HG03520 (cell line): Measurements from ENCODE around the gene SUMO3.

Experiments used
- ATAC-seq: cut with Tn5 transposase; IDR thresholded peaks from one replicate; pipeline ENCODE4 v1.9.1; 2021; ENCODE audit warnings: mild to moderate bottlenecking, moderate library complexity; ENCODE audit not compliant: unreplicated experiment

The SUMO3 gene

GRCh38 chr21:44780767-44781459, 36.9 kb downstream of the SUMO3 start:
- ATAC-seq: no peak

DNA sequence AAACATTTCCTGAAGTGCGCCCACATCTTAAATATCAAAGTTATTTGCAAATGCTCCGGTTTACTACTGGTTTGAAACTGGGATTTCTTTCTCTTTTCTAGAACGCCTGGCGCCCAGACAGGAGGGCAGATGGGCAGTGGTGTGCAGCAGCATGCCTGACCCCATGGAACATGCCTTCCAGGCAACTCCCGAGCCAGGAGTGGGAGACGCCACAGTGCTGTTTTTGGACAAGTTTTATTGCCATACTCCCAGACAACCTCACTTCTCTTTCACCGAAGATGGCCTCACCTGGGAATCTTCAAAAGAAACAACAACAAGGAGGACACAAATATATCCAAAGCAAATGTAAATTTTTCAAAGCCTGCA, 37.7 kb downstream of the SUMO3 start:
- no peak for ATAC-seq

DNA sequence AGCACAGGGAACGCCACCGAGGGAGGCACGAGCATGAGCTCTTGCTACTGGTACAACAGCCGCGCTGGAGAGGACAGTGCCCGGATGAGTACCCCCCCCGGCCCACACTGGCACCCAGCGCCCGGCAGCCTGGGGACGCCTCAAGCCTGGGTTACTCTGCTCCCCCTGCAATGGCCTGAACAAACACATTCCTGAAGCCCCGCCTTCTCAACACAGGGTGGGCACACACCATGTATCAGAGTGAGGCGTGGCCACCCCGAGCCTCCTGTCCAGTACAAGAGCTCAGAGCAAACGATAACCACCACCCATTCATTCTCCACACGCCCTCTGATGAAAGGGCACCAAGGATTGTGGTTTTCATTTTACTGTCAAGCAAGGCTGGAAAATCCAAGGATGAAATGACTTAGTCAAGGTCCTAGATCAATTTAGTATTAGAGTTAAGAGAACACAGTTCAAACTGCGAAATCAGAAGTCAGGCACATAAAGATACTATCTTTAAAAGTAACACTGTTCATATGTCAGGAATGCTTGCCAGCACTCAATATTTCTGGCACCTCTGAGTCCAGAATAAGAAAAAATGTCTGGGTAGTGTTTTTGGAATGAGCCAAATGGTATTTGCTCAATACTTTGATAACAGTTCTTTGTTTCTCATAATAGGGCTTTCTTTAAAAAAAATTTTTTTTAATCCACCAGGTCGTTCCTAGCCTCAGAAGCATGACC, 38.3 kb downstream of the SUMO3 start:
- ATAC-seq: no peak

DNA sequence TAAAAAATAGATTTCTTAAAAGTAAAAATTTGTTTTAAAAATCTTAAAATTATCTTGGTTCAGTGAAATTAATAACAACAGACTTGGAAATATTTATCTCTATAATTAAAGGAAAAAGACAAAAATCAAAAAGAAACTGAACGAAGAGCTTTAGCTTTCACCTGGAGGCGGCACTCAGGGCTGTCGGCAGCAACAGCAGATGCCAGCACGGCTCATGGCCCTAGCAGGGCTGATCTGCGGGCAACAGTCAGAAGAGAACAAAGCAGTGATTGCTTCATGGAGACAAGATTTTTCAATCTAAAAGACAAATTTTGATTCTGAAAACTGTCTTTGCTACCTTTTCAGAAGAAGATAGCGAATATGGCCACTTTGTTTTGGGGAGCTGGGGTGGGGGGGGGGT, 38.9 kb downstream of the SUMO3 start:
- ATAC-seq: no peak

DNA sequence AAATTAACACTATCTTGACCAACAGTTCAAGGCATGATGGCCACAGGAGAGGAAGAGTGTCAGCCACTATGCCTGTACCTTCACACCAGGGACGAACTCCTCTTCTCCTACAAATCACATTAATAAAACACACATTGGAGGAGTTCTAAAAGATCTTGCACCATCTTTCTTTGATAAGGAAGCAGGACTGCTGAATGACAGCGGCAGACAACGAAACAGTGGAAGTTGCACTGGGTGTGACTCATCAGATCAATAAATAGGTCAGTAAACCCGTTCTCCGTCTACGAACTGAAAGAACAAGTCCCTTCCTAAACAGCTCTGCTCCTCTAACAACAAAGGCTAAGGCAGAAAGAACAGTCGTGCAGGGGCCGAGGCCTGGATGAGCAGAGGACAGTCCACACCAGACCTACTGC, 39.4 kb downstream of the SUMO3 start:
- no peak for ATAC-seq

GRCh38 chr21:44778094-44778493, 39.8 kb downstream of the SUMO3 start:
- ATAC-seq: no peak

GRCh38 chr21:44774972-44775371, 42.9 kb downstream of the SUMO3 start:
- no peak for ATAC-seq

GRCh38 chr21:44773291-44773932, 44.5 kb downstream of the SUMO3 start:
- ATAC-seq: no peak

DNA sequence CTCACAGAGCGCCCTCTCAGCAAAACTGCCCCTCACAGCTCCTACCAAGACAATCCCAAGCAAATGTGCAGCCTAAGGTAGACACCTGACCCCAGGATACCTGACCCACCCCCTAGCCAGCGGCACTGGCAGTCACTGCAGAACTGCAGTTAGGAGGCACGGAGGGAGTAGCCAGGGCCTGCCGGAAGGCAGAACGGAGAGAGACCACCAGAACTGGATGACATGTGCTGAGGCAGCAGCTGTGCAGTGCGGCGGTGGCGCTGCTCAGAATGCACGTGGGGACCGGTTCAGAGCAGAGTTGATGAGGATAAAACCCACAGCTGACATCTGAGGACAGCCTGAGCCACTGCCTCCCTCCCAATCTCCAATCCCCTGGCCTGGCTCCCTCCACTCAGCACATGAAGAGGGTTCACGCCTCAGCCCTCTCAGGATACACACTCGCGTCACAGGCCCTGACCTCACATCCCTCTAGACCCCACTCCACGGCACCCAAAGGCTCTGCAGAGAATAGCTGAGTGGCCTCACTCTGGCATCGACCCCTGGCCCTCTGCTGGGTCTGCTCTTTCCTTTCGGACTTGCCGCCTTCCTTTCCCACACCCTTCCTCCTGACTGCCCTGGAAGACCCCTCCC, 45.9 kb downstream of the SUMO3 start:
- no peak for ATAC-seq

DNA sequence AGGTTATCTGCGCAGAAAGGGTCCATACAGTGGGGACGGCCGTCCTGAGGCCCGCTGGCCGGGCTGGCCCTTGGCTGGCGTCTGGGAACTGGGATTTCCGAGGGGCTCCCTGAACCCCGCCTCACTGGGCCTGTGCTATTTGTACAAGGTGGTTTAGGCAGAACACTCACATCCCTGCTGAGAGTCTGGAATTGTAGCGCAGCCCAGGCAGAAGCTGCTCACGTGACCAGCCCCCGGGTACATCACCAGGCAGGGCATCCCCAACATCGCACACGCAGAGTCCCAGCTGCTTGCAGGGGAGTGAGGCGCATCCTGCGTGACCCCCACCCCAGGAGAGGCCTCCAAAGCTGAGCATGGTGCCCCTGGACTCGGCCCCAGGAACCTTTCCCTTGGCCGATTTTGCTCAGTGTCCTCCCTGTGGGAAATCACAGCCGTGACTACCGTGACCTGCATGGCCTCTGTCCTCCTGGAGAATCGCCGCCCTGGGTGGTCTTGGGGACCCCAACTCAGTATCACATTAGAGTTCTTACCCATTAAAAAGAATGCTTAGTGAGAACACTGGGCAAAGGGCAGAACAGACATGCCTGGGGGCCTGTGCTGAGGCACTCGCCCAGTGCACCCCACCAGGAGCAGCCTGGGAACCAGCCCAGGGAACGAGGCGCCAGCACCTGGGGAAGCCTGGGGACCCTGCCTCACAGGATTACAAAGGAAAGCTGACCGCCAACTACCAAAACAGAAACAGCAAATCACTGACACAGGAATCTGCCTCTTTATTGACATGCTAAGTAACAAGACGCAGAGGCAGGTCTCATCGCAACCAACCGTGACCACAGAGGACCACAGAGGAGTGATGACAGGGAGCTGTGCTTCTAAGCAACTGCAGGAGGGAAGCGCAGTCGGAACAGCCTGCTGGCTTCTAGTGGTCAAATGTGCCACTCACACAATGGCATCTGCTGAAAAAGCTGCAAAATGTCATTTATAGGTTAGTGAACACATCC, 49.7 kb downstream of the SUMO3 start:
- no peak for ATAC-seq

DNA sequence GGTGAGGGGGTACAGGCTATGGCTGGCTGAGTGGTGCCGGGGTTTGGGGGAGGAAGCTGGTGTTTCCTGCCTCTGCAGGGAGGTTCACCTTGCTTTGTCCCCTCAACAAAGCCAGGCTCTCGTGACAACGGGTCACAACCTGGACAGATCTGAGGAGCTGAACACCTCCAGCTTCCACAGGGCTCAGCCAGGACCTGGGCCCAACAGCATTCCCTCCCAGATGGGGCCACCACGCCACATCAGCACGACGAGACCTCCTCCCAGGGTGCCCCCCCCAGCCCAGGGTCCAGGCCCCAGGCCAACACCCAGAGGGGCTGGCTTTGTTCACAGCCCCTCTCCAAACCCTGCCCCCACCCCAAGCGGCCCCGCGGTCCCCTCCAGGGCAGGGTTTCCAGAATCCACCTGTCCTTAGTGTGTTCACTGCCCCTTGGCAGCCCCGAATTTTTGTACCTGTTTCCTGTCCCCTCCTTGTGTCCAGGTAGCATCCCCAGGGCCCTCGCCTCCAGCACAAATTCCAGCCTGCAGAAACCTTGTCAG, 51.0 kb downstream of the SUMO3 start:
- no peak for ATAC-seq

DNA sequence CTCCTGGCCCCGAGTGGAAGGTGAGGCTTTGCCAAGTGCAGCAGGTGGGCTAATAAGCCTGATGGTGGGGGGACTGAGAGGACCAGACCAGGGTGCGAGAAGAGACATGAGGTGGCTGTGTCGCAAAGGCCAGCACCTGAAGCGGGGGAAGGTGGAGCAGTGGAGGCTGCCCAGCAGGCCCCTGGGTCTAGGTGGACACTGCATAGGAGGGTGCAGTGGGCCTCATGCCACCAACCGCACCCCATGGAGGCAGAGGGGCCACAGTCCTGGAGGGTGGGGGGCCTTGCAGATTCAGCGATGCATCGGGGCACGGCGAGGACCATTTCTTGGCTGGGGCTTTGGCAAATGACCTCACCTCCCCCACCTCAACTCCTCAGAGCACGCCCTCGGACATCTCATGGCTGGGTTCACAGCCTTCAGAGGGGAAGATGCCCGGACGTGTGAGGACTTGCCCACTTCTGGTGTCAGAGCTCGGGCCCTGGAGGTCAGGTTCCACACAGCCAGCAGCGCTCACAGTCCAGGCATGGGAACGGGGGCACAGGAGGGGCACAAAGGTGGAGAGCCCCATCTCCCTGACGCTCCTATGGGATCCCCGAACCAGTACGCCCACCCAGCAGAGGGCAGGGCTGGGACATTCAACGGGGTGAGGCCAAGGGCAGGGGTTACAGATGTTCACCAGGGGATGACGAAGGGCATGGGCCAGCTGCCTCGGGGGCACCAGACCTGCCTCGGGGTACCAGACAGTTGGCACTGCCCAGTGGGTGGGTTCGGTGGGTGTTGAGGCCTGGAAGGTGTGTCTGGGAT, 51.6 kb downstream of the SUMO3 start:
- no peak for ATAC-seq

- ATAC-seq: no peak
Observed at GRCh38 chr21:44765231-44766013, 52.4 kb downstream of the SUMO3 start.

DNA sequence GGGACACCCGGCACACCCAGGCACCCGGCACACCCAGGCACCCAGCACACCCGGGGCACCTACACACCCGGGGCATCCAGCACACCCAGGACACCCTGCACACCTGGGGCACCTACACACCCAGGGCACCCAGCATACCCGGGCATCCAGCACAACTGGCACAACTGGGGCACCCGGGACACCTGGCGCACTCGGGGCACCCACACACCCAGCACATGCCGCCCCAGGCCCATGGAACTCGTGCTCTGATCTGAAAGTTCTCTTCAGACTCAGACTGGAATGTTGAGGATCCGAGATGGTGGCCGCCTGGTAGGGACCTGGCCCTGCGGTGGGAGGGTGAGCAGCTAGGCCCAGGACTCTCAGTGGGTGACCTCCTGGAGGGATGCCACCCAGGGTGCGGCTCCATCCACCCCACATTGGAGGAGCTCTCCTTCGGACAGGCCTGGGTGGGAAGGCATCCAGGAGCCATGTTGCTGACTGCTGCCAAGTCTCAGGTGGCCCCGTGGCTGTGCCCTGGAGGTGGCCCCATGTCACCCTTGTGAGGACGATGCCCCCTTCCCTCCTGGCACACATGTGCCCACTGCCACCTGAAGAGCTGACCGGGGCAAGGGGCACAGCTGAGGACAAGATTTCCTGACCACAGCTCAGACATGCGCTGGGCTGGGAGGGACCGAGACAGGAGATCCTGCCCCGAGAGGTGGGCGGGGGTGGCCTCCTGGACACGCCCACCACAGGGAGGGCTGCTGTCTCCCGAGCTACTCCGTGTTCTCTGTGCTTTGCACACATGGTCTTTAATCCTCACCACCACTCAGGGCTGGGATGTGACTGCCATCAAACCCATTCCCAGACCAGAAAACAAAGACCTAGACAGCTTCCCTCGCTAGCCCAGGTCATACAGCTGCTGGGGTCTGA, 53.3 kb downstream of the SUMO3 start:
- no peak for ATAC-seq

- no peak for ATAC-seq
Observed at GRCh38 chr21:44763451-44764318, 54.2 kb downstream of the SUMO3 start.

- no peak for ATAC-seq
Observed at GRCh38 chr21:44763050-44763378, 54.8 kb downstream of the SUMO3 start.
